ENCODE data around the gene ADO. TPM values are rescaled to one million over a fixed set of nuclear protein-coding genes. Genes with fewer than 3 reads are reported as not detected.

ADO gene
- total and polyA plus RNA-seq, 2 donors from 2014 or later, result 13.0 to 18.5 TPM

DNA sequence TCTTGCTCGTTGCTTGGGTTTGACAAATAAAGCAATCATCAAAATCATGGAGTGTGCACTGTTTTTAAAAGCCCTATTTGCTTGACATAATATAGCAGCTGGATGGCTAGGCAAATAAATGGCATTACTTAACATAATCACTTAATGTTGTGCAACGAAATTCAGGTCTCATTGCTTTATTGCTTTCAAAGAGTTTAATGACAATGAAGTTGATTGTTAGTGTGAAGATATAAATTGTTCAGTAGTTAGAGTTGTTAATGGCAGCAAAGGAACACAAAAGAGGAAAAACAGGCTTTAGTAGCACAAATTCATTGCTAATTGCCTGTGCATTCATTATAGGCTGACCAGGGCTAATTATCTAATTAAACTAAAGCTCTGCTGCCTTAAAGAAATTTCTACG, 7.6 kb upstream of the ADO start:
- no peaks in the 10 kb centered on the region for H3K36me3 ChIP-seq (ENCODE audit: control insufficient read depth in 2 of 3, insufficient read depth in 3 of 3, low read length in 3 of 3)
- H3K27ac ChIP-seq (ENCODE audit: low read depth in 2 of 2, low read length in 2 of 2), result no peak overlapping the region
- intact Hi-C loops (cut with DNase I), result no loop called here
- TF ChIP-seq CTCF (IDR thresholded peaks at IDR 0.05; ENCODE audit: borderline replicate concordance, extremely low read depth, insufficient read depth), result no peak
- no peak overlapping the region for H3K9ac ChIP-seq (ENCODE audit: low read length in 3 of 3)
- no peaks in the 10 kb centered on the region for H3K4me1 ChIP-seq (ENCODE audit: control insufficient read depth in 2 of 3, insufficient read depth in 2 of 3, low read depth in 1 of 3, low read length in 3 of 3)
- DNase-seq (no peak), FAIRE-seq (no peak)
- no peaks in the 10 kb centered on the region for H3K9me3 ChIP-seq (ENCODE audit: control insufficient read depth in 2 of 3, insufficient read depth in 1 of 3, low read length in 3 of 3)
- no peaks in the 10 kb centered on the region for H3K27me3 ChIP-seq (ENCODE audit: control insufficient read depth, insufficient read depth, low read length)
- no peak overlapping the region for H3K4me3 ChIP-seq (ENCODE audit: low read length in 3 of 3)

DNA sequence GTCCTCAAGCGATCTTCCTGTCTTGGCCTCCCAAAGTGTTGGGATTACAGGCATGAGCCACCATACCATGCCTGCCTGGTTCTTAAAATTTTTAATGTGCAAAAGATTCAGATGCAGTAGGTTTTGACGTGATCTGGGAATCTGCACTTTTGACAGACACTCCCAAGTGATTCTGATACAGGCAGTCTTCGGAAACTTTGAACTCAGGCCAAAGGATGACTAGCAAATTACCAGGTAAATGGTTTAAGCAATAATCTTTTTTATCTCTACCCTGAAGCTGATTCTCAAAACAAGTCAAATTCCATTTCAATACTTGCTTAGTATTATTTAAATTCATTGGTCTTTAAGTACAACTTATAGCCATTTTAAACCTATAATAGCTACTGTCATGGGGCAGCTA, 2.6 kb upstream of the ADO start:
- FAIRE-seq, result no peak
- H3K9ac ChIP-seq (ENCODE audit: low read length in 3 of 3), result no peak overlapping the region
- peaks cover 2 to 18% (median 8%) of the 10 kb centered on the region in 3 donors for H3K4me1 ChIP-seq (ENCODE audit: control insufficient read depth in 2 of 3, insufficient read depth in 2 of 3, low read depth in 1 of 3, low read length in 3 of 3)
- H3K27ac ChIP-seq (ENCODE audit: low read depth in 2 of 2, low read length in 2 of 2), result no peak overlapping the region
- no peaks in the 10 kb centered on the region for H3K36me3 ChIP-seq (ENCODE audit: control insufficient read depth in 2 of 3, insufficient read depth in 3 of 3, low read length in 3 of 3)
- no peak for TF ChIP-seq CTCF (IDR thresholded peaks at IDR 0.05; ENCODE audit: borderline replicate concordance, extremely low read depth, insufficient read depth)
- H3K9me3 ChIP-seq (ENCODE audit: control insufficient read depth in 2 of 3, insufficient read depth in 1 of 3, low read length in 3 of 3), result no peaks in the 10 kb centered on the region
- H3K27me3 ChIP-seq (ENCODE audit: control insufficient read depth, insufficient read depth, low read length), result no peaks in the 10 kb centered on the region
- no peak for DNase-seq
- intact Hi-C loops (cut with DNase I), result no loop called here
- no peak overlapping the region for H3K4me3 ChIP-seq (ENCODE audit: low read length in 3 of 3)

GRCh38 chr10:62803724-62804355, 680 bp upstream of the ADO start:
- Histone ChIP-seq H3K36me3 (ENCODE audit: control insufficient read depth in 2 of 3, insufficient read depth in 3 of 3, low read length in 3 of 3) (no peaks in the 10 kb centered on the region), H3K9ac (ENCODE audit: low read length in 3 of 3) (peak overlapping the region; percentile 57 to 71 (median 61)), H3K27me3 (ENCODE audit: control insufficient read depth, insufficient read depth, low read length) (no peaks in the 10 kb centered on the region), H3K4me1 (ENCODE audit: control insufficient read depth in 2 of 3, insufficient read depth in 2 of 3, low read depth in 1 of 3, low read length in 3 of 3) (peaks cover 2 to 18% (median 10%) of the 10 kb centered on the region in 3 donors), H3K9me3 (ENCODE audit: control insufficient read depth in 2 of 3, insufficient read depth in 1 of 3, low read length in 3 of 3) (no peaks in the 10 kb centered on the region), H3K27ac (ENCODE audit: low read depth in 2 of 2, low read length in 2 of 2) (peak overlapping the region; percentile 80 to 99), H3K4me3 (ENCODE audit: low read length in 3 of 3) (peak overlapping the region; percentile 65 to 90 (median 86))
- FAIRE-seq (no peak), DNase-seq (peak in 1 of 5 donors; percentile 96)
- intact Hi-C loops (cut with DNase I), result no loop called here
- no peak for TF ChIP-seq CTCF (IDR thresholded peaks at IDR 0.05; ENCODE audit: borderline replicate concordance, extremely low read depth, insufficient read depth)

Measured in kidney (tissue), 14 donors.